T-helper 2 cell treated with Interferon-gamma antibody and Interleukin-4, amounts not matched to agents 5 μg/mL and 100 μg/mL, for 36 hours (primary cell): ENCODE results near the gene HRH3.
A peak's percentile ranks its signal among the peaks of the same experiment; 100 is the strongest.

Source experiments
- DNase-seq: peaks from one replicate; pipeline ENCODE4 v3.0.0; 2021; ENCODE audit warnings: low spot score
- H3K27ac Mint-ChIP-seq: one replicate; pipeline ENCODE4 v1.8.0; 2021; ENCODE audit warnings: mild to moderate bottlenecking, mixed read lengths
- H3K27me3 Mint-ChIP-seq: one replicate; pipeline ENCODE4 v1.8.0; 2021; ENCODE audit warnings: low read depth, mixed read lengths
- H3K36me3 Mint-ChIP-seq: one replicate; pipeline ENCODE4 v1.8.0; 2021; ENCODE audit warnings: low read depth, mixed read lengths
- H3K4me1 Mint-ChIP-seq: one replicate; pipeline ENCODE4 v1.8.0; 2021; ENCODE audit warnings: low read depth, mixed read lengths
- H3K4me3 Mint-ChIP-seq: one replicate; pipeline ENCODE4 v1.8.0; 2022; ENCODE audit warnings: mild to moderate bottlenecking, moderate library complexity, mixed read lengths
- H3K9me3 Mint-ChIP-seq: one replicate; pipeline ENCODE4 v1.8.0; 2021; ENCODE audit warnings: mixed read lengths

The HRH3 gene

GRCh38 chr20:62238569-62239277 is 18.6 kb upstream of the HRH3 start:
- Mint-ChIP-seq H3K9me3 (no peaks in the 10 kb centered on the region), H3K4me3 (peak overlapping the region; percentile 80), H3K27me3 (no peaks in the 10 kb centered on the region), H3K27ac (peak overlapping the region; percentile 81), H3K4me1 (peaks cover 20% of the 10 kb centered on the region), H3K36me3 (no peaks in the 10 kb centered on the region)
- no peak for DNase-seq

GRCh38 chr20:62237801-62238568 is 17.9 kb upstream of the HRH3 start, which contains the start of gene OSBPL2:
Gene OSBPL2 (plus strand): TSS chr20:62238521. CDS start chr20:62256185, 17,664 bp downstream.
- DNase-seq: peak; percentile 100
- Mint-ChIP-seq H3K4me1 (peaks cover 20% of the 10 kb centered on the region), H3K4me3 (peak within 1 kb of the TSS; percentile 81)

GRCh38 chr20:62237514-62237800 is 17.4 kb upstream of the HRH3 start:
- peaks cover 20% of the 10 kb centered on the region for H3K4me1 Mint-ChIP-seq
- DNase-seq: no peak
- H3K9me3 Mint-ChIP-seq: no peaks in the 10 kb centered on the region
- peak overlapping the region; percentile 79 for H3K27ac Mint-ChIP-seq
- no peaks in the 10 kb centered on the region for H3K27me3 Mint-ChIP-seq
- H3K36me3 Mint-ChIP-seq: no peaks in the 10 kb centered on the region
- peak overlapping the region; percentile 81 for H3K4me3 Mint-ChIP-seq

More at GRCh38 chr20:62237801-62238568, 17.9 kb upstream of the HRH3 start, which contains the start of gene OSBPL2:
- Mint-ChIP-seq H3K9me3 (no peaks in the 10 kb centered on the region), H3K27ac (peak within 1 kb of the TSS; percentile 81), H3K27me3 (no peaks in the 10 kb centered on the region), H3K36me3 (no peaks in the 10 kb centered on the region)

- peaks cover 20% of the 10 kb centered on the region for H3K4me1 Mint-ChIP-seq
- H3K9me3 Mint-ChIP-seq: no peaks in the 10 kb centered on the region
- H3K36me3 Mint-ChIP-seq: no peaks in the 10 kb centered on the region
- no peak overlapping the region for H3K27ac Mint-ChIP-seq
- H3K27me3 Mint-ChIP-seq: no peaks in the 10 kb centered on the region
- H3K4me3 Mint-ChIP-seq: no peak overlapping the region
- no peak for DNase-seq
These were observed 16.9 kb upstream of the HRH3 start for GRCh38 chr20:62236766-62237513.

GRCh38 chr20:62236200-62236599 is 16.1 kb upstream of the HRH3 start:
- Mint-ChIP-seq H3K9me3 (no peaks in the 10 kb centered on the region), H3K27ac (peak overlapping the region; percentile 6), H3K27me3 (no peaks in the 10 kb centered on the region), H3K36me3 (no peaks in the 10 kb centered on the region), H3K4me3 (no peak overlapping the region), H3K4me1 (peaks cover 15% of the 10 kb centered on the region)
- DNase-seq: no peak

- Mint-ChIP-seq H3K4me3 (no peak overlapping the region), H3K27ac (peak overlapping the region; percentile 6), H3K9me3 (no peaks in the 10 kb centered on the region), H3K27me3 (no peaks in the 10 kb centered on the region), H3K4me1 (peaks cover 15% of the 10 kb centered on the region), H3K36me3 (no peaks in the 10 kb centered on the region)
- no peak for DNase-seq
These were observed 15.7 kb upstream of the HRH3 start for GRCh38 chr20:62235777-62236157.

- H3K36me3 Mint-ChIP-seq: no peaks in the 10 kb centered on the region
- no peak overlapping the region for H3K4me3 Mint-ChIP-seq
These were observed 15.1 kb upstream of the HRH3 start for GRCh38 chr20:62235001-62235776.

GRCh38 chr20:62234339-62234738 is 14.3 kb upstream of the HRH3 start:
- DNase-seq: no peak
- Mint-ChIP-seq H3K4me1 (peaks cover 8% of the 10 kb centered on the region), H3K27me3 (no peaks in the 10 kb centered on the region), H3K4me3 (no peak overlapping the region), H3K9me3 (no peaks in the 10 kb centered on the region), H3K27ac (no peak overlapping the region), H3K36me3 (no peaks in the 10 kb centered on the region)

More at GRCh38 chr20:62235001-62235776, 15.1 kb upstream of the HRH3 start:
- no peaks in the 10 kb centered on the region for H3K27me3 Mint-ChIP-seq
- H3K27ac Mint-ChIP-seq: no peak overlapping the region
- H3K9me3 Mint-ChIP-seq: no peaks in the 10 kb centered on the region
- peaks cover 14% of the 10 kb centered on the region for H3K4me1 Mint-ChIP-seq
- no peak for DNase-seq

- H3K36me3 Mint-ChIP-seq: no peaks in the 10 kb centered on the region
- no peak for DNase-seq
- no peak overlapping the region for H3K4me3 Mint-ChIP-seq
- no peaks in the 10 kb centered on the region for H3K27me3 Mint-ChIP-seq
- H3K9me3 Mint-ChIP-seq: no peaks in the 10 kb centered on the region
- H3K27ac Mint-ChIP-seq: no peak overlapping the region
- peaks cover 6% of the 10 kb centered on the region for H3K4me1 Mint-ChIP-seq
These were observed 13.6 kb upstream of the HRH3 start for GRCh38 chr20:62233684-62234083.

- H3K27me3 Mint-ChIP-seq: no peaks in the 10 kb centered on the region
- no peak for DNase-seq
- peaks cover 5% of the 10 kb centered on the region for H3K4me1 Mint-ChIP-seq
- H3K27ac Mint-ChIP-seq: no peak overlapping the region
- H3K36me3 Mint-ChIP-seq: no peaks in the 10 kb centered on the region
- no peak overlapping the region for H3K4me3 Mint-ChIP-seq
- no peaks in the 10 kb centered on the region for H3K9me3 Mint-ChIP-seq
These were observed 12.9 kb upstream of the HRH3 start for GRCh38 chr20:62232770-62233645.

- no peak overlapping the region for H3K27ac Mint-ChIP-seq
- no peaks in the 10 kb centered on the region for H3K4me1 Mint-ChIP-seq
These were observed 12.1 kb upstream of the HRH3 start for GRCh38 chr20:62232194-62232593.

GRCh38 chr20:62231292-62231691 is 11.2 kb upstream of the HRH3 start:
- no peaks in the 10 kb centered on the region for H3K9me3 Mint-ChIP-seq
- H3K4me3 Mint-ChIP-seq: no peak overlapping the region
- no peaks in the 10 kb centered on the region for H3K27me3 Mint-ChIP-seq
- no peaks in the 10 kb centered on the region for H3K4me1 Mint-ChIP-seq
- no peak for DNase-seq
- H3K27ac Mint-ChIP-seq: no peak overlapping the region
- H3K36me3 Mint-ChIP-seq: no peaks in the 10 kb centered on the region

More at GRCh38 chr20:62232194-62232593, 12.1 kb upstream of the HRH3 start:
- no peaks in the 10 kb centered on the region for H3K36me3 Mint-ChIP-seq
- no peak for DNase-seq
- H3K27me3 Mint-ChIP-seq: no peaks in the 10 kb centered on the region
- no peak overlapping the region for H3K4me3 Mint-ChIP-seq
- no peaks in the 10 kb centered on the region for H3K9me3 Mint-ChIP-seq

GRCh38 chr20:62230696-62231095 is 10.6 kb upstream of the HRH3 start:
- DNase-seq: no peak
- no peak overlapping the region for H3K4me3 Mint-ChIP-seq
- H3K4me1 Mint-ChIP-seq: no peaks in the 10 kb centered on the region
- H3K9me3 Mint-ChIP-seq: no peaks in the 10 kb centered on the region
- no peaks in the 10 kb centered on the region for H3K27me3 Mint-ChIP-seq
- H3K36me3 Mint-ChIP-seq: no peaks in the 10 kb centered on the region
- H3K27ac Mint-ChIP-seq: no peak overlapping the region
